Activated naive CD4-positive, alpha-beta T cell treated with anti-CD3 and anti-CD28 coated beads for 36 hours (primary cell): ENCODE measurements around the gene SLC25A41. TPM values are rescaled to one million over a fixed set of nuclear protein-coding genes. Genes with fewer than 3 reads are reported as not detected.

ENCODE experiments used
- CTCF ChIA-PET: fragments of 350-600 bp; sonication (Branson Sonifier 250); formaldehyde crosslinking; loops from one replicate; lab custom pipeline; 2021; ENCODE audit warnings: antibody characterized with exemption; lab: Charles Lee
- DNase-seq: peaks from one replicate; pipeline ENCODE4 v3.0.0-alpha.2; 2020
- H3K27ac Mint-ChIP-seq: one replicate; pipeline ENCODE4 v1.8.0; 2021; ENCODE audit warnings: mild to moderate bottlenecking, mixed read lengths
- H3K27me3 Mint-ChIP-seq: one replicate; pipeline ENCODE4 v1.8.0; 2021; ENCODE audit warnings: low read depth, mixed read lengths
- H3K36me3 Mint-ChIP-seq: one replicate; pipeline ENCODE4 v1.8.0; 2021; ENCODE audit warnings: low read depth, mixed read lengths
- H3K4me1 Mint-ChIP-seq: one replicate; pipeline ENCODE4 v1.8.0; 2021; ENCODE audit warnings: low read depth, mixed read lengths
- H3K4me3 Mint-ChIP-seq: one replicate; pipeline ENCODE4 v1.8.0; 2021; ENCODE audit warnings: mild to moderate bottlenecking, moderate library complexity, mixed read lengths
- H3K9me3 Mint-ChIP-seq: one replicate; pipeline ENCODE4 v1.8.0; 2021; ENCODE audit warnings: mixed read lengths
- intact Hi-C: fragments of 100-400 bp; cut with micrococcal nuclease; formaldehyde crosslinking; loops from one replicate; pipeline ENCODE4 v1.15.1; 2023
- microRNA-seq: library from miRNA; unstranded; fragments of <30 nt; microRNA quantifications from one replicate; pipeline ENCODE4 v1.2.0, GENCODE V29; 2022; ENCODE audit warnings: borderline microRNAs expressed, borderline replicate concordance
- total RNA-seq, 2 experiments: library from RNA; stranded (reverse); gene quantifications; one replicate each; pipeline ENCODE4 v1.2.3, GENCODE V29; 2021

The SLC25A41 gene
- total RNA-seq, 2 experiments from 2014 or later = not detected

GRCh38 chr19:6384381-6384780, 49.2 kb downstream of the SLC25A41 start:
- Mint-ChIP-seq H3K27ac (no peak overlapping the region), H3K4me3 (no peak overlapping the region), H3K27me3 (no peaks in the 10 kb centered on the region), H3K36me3 (peaks cover 47% of the 10 kb centered on the region), H3K9me3 (no peaks in the 10 kb centered on the region), H3K4me1 (no peaks in the 10 kb centered on the region)
- intact Hi-C loops = no loop called here
- CTCF ChIA-PET = no interaction called here
- DNase-seq = no peak

- H3K36me3 Mint-ChIP-seq = peaks cover 41% of the 10 kb centered on the region
- H3K27ac Mint-ChIP-seq = no peak overlapping the region
Observed at GRCh38 chr19:6383188-6383587, 50.4 kb downstream of the SLC25A41 start.

DNA sequence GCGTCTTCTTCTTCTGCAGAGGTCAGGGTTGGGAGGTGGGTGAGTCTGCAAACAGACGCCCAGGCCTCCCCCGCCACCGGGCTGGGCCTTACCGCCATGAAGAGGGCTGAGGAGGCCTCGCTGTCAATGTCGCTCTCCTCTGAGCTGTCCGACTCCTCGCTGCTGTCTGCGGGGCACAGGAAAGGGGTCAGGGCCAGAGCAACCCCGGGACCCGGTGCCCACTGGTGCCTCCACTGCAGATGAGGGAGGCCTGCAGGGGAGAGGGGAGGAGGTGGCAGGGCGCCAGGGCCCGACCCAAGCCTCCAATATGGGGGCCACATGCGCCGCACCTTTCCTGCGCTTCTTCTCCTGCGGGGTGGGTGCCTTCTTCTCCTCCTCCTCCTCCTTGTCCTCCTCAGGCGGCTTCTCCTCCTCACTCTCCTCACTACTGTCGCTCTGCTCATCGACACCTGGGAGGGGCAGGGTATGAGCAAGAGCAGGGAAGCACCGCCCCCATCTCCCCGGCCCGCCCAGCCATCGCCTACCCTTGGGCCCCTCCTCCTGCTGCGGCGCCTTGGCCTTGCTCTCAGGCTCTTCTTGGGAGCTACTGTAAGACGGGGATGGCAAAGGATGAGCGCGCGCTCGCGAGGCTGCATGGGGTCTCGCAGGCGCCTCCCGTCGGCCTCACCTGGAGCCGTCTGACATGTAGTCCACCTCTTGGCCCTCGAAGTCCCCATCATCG, 52.4 kb downstream of the SLC25A41 start:
- Mint-ChIP-seq H3K9me3 (no peaks in the 10 kb centered on the region), H3K27me3 (no peaks in the 10 kb centered on the region), H3K4me1 (no peaks in the 10 kb centered on the region), H3K4me3 (no peak overlapping the region), H3K36me3 (peaks cover 32% of the 10 kb centered on the region), H3K27ac (no peak overlapping the region)
- intact Hi-C loops = no loop called here
- CTCF ChIA-PET = no interaction called here
- no peak for DNase-seq

More at GRCh38 chr19:6383188-6383587, 50.4 kb downstream of the SLC25A41 start:
- CTCF ChIA-PET = no interaction called here
- Mint-ChIP-seq H3K27me3 (no peaks in the 10 kb centered on the region), H3K9me3 (no peaks in the 10 kb centered on the region), H3K4me3 (no peak overlapping the region), H3K4me1 (no peaks in the 10 kb centered on the region)
- intact Hi-C loops = no loop called here
- DNase-seq = no peak

GRCh38 chr19:6379744-6380143, 53.8 kb downstream of the SLC25A41 start:
- Mint-ChIP-seq H3K27ac (no peak overlapping the region), H3K36me3 (peaks cover 26% of the 10 kb centered on the region), H3K27me3 (no peaks in the 10 kb centered on the region), H3K4me1 (no peaks in the 10 kb centered on the region), H3K4me3 (no peak overlapping the region), H3K9me3 (no peaks in the 10 kb centered on the region)
- intact Hi-C loops = no loop called here
- DNase-seq = no peak
- CTCF ChIA-PET = no interaction called here

DNA sequence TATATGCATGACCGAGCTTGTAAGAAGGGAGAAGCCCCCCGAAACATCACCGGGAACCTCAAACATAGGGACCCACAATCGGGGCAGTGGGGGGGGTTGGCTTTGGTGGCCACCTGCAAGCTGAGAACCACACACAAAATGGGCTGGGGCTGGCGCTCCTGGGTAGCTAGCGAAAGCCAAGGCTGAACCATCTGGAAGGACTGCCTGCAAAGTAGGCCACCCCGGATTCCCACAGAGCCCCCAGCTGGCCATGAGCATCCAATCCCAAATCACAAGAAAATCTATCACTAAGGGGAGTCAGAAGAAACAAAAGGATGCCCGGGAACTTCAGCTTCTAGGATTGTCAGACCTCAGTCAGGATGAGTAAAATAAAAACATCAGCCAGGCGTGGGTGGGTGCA, 55.1 kb downstream of the SLC25A41 start:
- H3K4me1 Mint-ChIP-seq = peaks cover 6% of the 10 kb centered on the region
- CTCF ChIA-PET = no interaction called here
- no peak overlapping the region for H3K4me3 Mint-ChIP-seq
- no peaks in the 10 kb centered on the region for H3K27me3 Mint-ChIP-seq
- H3K27ac Mint-ChIP-seq = no peak overlapping the region
- peaks cover 25% of the 10 kb centered on the region for H3K36me3 Mint-ChIP-seq
- DNase-seq = no peak
- no peaks in the 10 kb centered on the region for H3K9me3 Mint-ChIP-seq
- intact Hi-C loops = no loop called here

- no peaks in the 10 kb centered on the region for H3K27me3 Mint-ChIP-seq
- H3K27ac Mint-ChIP-seq = no peak overlapping the region
- intact Hi-C loops = no loop called here
- H3K4me1 Mint-ChIP-seq = peaks cover 8% of the 10 kb centered on the region
- peaks cover 21% of the 10 kb centered on the region for H3K36me3 Mint-ChIP-seq
- no peak for DNase-seq
- H3K9me3 Mint-ChIP-seq = no peaks in the 10 kb centered on the region
- no peak overlapping the region for H3K4me3 Mint-ChIP-seq
- CTCF ChIA-PET = no interaction called here
Observed at GRCh38 chr19:6378041-6378440, 55.5 kb downstream of the SLC25A41 start.

- CTCF ChIA-PET = no interaction called here
- no peak for DNase-seq
- H3K9me3 Mint-ChIP-seq = no peaks in the 10 kb centered on the region
- H3K4me1 Mint-ChIP-seq = peaks cover 14% of the 10 kb centered on the region
- no peak overlapping the region for H3K27ac Mint-ChIP-seq
- H3K4me3 Mint-ChIP-seq = no peak overlapping the region
- no peaks in the 10 kb centered on the region for H3K27me3 Mint-ChIP-seq
- peaks cover 15% of the 10 kb centered on the region for H3K36me3 Mint-ChIP-seq
- intact Hi-C loops = no loop called here
Observed at GRCh38 chr19:6376512-6377190, 56.9 kb downstream of the SLC25A41 start.

Small RNAs within 50 kb of the gene (microRNA-seq; reads per million reads assigned to microRNA genes)
- 3.3 reads per million for gene MIR3940
- gene MIR6790 = not detected
- gene MIR6885 = not detected

Other genes starting within 250 kb of the SLC25A41 start
- 10 to 100 TPM; 30.6 to 31.3 TPM for gene MLLT1, start 153.8 kb downstream of the SLC25A41 start, total RNA-seq
- not detected for gene ACER1, start 100.2 kb downstream of the SLC25A41 start, total RNA-seq
- 100 to 1,000 TPM; 176 to 180 TPM for gene CLPP, start 72.2 kb downstream of the SLC25A41 start, total RNA-seq
- 10 to 100 TPM; 39.5 to 42.4 TPM for gene ALKBH7, start 61.0 kb downstream of the SLC25A41 start, total RNA-seq
- gene PSPN, start 57.8 kb downstream of the SLC25A41 start, total RNA-seq = 1 to 10 TPM; 1.9 to 2.5 TPM
- 10 to 100 TPM; 53.5 to 63.0 TPM for gene GTF2F1, start 40.6 kb downstream of the SLC25A41 start, total RNA-seq
- gene KHSRP, start 9.0 kb downstream of the SLC25A41 start, total RNA-seq = 100 to 1,000 TPM; 290 to 296 TPM
- gene SLC25A23, start 26.0 kb upstream of the SLC25A41 start, total RNA-seq = 10 to 100 TPM; 16.2 to 18.2 TPM
- gene CRB3, start 30.5 kb upstream of the SLC25A41 start, total RNA-seq = 1 to 10 TPM; 1.2 to 1.4 TPM
- gene DENND1C, start 48.0 kb upstream of the SLC25A41 start, total RNA-seq = 10 to 100 TPM; 55.7 to 57.9 TPM
- 1 to 10 TPM; 6.4 to 7.0 TPM for gene TUBB4A, start 68.5 kb upstream of the SLC25A41 start, total RNA-seq
- gene TNFSF9, start 97.3 kb upstream of the SLC25A41 start, total RNA-seq = 1 to 10 TPM; 1.3 to 1.5 TPM
- gene CD70, start 157.4 kb upstream of the SLC25A41 start, total RNA-seq = 1 to 10 TPM; 3.1 to 3.7 TPM
- 10 to 100 TPM; 13.1 to 14.5 TPM for gene TNFSF14, start 236.4 kb upstream of the SLC25A41 start, total RNA-seq